ENCODE measurements around the gene MXI1. TPM values are rescaled to one million over a fixed set of nuclear protein-coding genes. Genes with fewer than 3 reads are reported as not detected.

The MXI1 gene
- total RNA-seq, 4 donors from 2014 or later, result 32.3 to 40.0 (median 36.4) TPM

DNA sequence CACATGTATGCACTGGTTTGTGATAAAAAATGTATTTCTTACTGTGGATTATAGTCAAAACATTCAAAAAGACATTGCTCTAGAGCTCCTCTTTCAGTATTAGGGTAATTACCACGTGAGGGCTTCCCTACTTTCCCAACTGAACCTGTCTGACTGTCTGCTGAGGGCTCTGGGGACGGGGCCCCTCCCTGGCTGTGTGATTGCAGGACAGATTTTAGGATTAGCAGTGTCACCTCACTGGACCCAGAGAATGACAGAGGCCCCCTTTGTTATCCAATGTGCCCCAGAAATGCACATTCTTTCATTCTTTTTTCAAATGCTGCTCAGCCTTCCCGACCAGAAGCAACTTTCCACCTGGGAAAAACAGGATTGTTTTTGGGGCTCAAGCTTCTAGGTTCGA lies 43.6 kb upstream of the MXI1 start:
- TF ChIP-seq, protein P1, sequence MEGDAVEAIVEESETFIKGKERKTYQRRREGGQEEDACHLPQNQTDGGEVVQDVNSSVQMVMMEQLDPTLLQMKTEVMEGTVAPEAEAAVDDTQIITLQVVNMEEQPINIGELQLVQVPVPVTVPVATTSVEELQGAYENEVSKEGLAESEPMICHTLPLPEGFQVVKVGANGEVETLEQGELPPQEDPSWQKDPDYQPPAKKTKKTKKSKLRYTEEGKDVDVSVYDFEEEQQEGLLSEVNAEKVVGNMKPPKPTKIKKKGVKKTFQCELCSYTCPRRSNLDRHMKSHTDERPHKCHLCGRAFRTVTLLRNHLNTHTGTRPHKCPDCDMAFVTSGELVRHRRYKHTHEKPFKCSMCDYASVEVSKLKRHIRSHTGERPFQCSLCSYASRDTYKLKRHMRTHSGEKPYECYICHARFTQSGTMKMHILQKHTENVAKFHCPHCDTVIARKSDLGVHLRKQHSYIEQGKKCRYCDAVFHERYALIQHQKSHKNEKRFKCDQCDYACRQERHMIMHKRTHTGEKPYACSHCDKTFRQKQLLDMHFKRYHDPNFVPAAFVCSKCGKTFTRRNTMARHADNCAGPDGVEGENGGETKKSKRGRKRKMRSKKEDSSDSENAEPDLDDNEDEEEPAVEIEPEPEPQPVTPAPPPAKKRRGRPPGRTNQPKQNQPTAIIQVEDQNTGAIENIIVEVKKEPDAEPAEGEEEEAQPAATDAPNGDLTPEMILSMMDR (IDR thresholded peaks at IDR 0.05), result no peak
- ATAC-seq (ENCODE audit: low FRiP score) (no peak), DNase-seq (ENCODE audit: low spot score) (no peak)

GRCh38 chr10:110165239-110165638 lies 42.2 kb upstream of the MXI1 start:
- ATAC-seq (ENCODE audit: low FRiP score), result no peak
- DNase-seq (ENCODE audit: low spot score), result no peak
- TF ChIP-seq, protein P1 (IDR thresholded peaks at IDR 0.05), result no peak

DNA sequence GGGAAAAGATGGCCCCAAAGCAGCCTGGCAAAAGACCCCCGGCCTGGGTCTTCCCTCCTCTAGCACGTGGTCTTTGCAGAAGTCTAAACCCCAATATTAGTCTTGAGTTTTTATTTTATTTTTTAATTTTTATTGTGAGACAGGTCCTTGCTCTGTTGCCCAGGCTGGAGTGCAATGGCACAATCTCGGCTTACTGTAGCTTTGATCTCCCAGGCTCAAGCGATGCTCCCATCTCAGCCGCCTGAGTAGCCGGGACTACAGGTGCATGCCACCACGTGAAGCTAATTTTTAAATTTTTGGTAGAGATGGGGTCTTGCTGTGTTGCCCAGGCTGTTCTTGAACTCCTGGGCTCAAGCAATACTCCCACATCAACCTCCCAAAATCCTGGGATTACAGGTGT lies 40.3 kb upstream of the MXI1 start:
- ATAC-seq (ENCODE audit: low FRiP score), result no peak
- no peak for DNase-seq (ENCODE audit: low spot score)
- TF ChIP-seq, protein P1 (IDR thresholded peaks at IDR 0.05), result no peak

DNA sequence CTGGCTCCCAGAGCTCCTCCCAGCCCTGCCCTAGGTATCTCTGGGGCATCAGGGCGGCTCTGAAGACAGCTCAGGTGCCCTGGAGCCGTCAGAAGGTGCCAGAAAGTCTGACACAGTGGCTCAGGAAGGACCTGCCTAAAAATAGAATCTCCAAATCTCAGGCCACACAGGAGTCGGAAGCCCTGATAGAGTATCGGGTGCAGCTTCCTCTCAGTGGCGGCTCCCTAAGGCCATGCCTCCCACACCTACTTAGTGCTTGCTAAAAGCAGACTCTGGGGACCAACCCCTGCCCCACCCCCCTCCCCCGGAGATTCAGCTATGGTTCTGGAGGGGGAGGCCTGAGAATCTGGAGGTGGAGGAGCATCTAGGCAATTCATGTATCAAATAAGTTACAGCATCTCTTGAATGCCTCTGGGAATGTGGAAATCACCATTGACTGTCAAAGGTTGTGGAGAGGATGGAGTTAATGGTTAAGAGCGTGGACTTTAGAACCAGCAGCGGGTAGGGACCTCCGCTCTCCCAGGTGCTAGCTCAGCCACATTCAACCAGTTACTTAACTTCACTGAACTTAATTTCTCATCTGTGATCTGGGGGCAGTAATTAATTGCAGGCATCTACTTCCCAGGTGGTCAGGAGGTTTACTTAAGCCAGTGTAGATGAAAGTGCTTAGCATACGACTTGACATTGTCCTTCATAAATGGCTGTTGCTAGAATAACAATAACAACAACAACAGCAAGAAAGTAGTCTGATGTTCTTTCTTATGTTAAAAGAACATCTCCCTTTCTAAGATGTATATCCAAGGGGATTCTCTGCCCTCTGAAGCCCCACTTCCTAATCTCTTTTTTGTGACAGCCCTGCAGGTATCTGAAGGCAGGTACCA lies 38.6 kb upstream of the MXI1 start:
- TF ChIP-seq, protein P1 (IDR thresholded peaks at IDR 0.05), result no peak
- ATAC-seq (ENCODE audit: low FRiP score), result no peak
- DNase-seq (ENCODE audit: low spot score), result no peak

GRCh38 chr10:110169586-110169985 lies 37.8 kb upstream of the MXI1 start:
- ATAC-seq (ENCODE audit: low FRiP score), result no peak
- DNase-seq (ENCODE audit: low spot score), result no peak

GRCh38 chr10:110170142-110170971 lies 37.0 kb upstream of the MXI1 start:
- ATAC-seq (ENCODE audit: low FRiP score), result no peak
- TF ChIP-seq, protein P1 (IDR thresholded peaks at IDR 0.05), result no peak
- no peak for DNase-seq (ENCODE audit: low spot score)

More at GRCh38 chr10:110169586-110169985, 37.8 kb upstream of the MXI1 start:
- TF ChIP-seq, protein P1 (IDR thresholded peaks at IDR 0.05), result no peak

All from omental fat pad (tissue), 4 donors.